ENCODE results near the gene SCARB1. TPM values are rescaled to one million over a fixed set of nuclear protein-coding genes. Genes with fewer than 3 reads are reported as not detected.

SCARB1 gene
- total RNA-seq, 1 experiment from 2014 or later, result 106 TPM

DNA sequence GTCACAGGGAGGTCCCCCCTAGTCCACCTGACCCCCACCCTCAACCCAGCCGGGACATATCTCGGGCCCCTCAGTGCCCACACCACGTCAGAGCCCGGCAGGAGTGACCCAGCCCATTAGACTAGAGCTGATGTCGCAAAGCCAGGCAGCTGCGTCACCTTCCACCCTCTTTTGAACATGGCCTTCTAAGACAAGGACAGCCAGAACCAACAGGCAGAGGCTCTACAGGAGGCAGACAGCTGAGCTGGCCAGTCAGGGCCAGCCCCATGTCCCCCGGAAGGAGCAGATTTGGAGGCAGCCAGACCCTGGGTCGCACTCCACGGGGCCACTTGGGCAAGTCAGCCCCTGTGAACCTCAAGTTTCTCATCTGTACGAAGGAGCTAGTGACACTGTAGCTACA is 44.1 kb downstream of the SCARB1 start:
- no peaks in the 10 kb centered on the region for H3K9me3 ChIP-seq
- Mint-ChIP-seq H3K9me3 (ENCODE audit: unreplicated experiment) (no peaks in the 10 kb centered on the region), H3K27ac (ENCODE audit: unreplicated experiment) (no peak overlapping the region), H3K27me3 (ENCODE audit: insufficient read depth, unreplicated experiment) (no peaks in the 10 kb centered on the region), H3K4me3 (ENCODE audit: unreplicated experiment) (no peak overlapping the region), H3K36me3 (ENCODE audit: insufficient read depth, unreplicated experiment) (peaks cover 46% of the 10 kb centered on the region), H3K4me1 (ENCODE audit: low read depth, unreplicated experiment) (peaks cover 20% of the 10 kb centered on the region)
- DNase-seq, result no peak
- BruUV-seq (replicated peaks), result no TSS peak
- TF ChIP-seq, protein P1, sequence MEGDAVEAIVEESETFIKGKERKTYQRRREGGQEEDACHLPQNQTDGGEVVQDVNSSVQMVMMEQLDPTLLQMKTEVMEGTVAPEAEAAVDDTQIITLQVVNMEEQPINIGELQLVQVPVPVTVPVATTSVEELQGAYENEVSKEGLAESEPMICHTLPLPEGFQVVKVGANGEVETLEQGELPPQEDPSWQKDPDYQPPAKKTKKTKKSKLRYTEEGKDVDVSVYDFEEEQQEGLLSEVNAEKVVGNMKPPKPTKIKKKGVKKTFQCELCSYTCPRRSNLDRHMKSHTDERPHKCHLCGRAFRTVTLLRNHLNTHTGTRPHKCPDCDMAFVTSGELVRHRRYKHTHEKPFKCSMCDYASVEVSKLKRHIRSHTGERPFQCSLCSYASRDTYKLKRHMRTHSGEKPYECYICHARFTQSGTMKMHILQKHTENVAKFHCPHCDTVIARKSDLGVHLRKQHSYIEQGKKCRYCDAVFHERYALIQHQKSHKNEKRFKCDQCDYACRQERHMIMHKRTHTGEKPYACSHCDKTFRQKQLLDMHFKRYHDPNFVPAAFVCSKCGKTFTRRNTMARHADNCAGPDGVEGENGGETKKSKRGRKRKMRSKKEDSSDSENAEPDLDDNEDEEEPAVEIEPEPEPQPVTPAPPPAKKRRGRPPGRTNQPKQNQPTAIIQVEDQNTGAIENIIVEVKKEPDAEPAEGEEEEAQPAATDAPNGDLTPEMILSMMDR (IDR thresholded peaks at IDR 0.05; ENCODE audit: insufficient read depth in 1 of 2, low read depth in 1 of 2, low read length in 1 of 2, severe bottlenecking in 1 of 2, unreplicated experiment in 1 of 2), result no peak
- peaks cover 36% of the 10 kb centered on the region for H3K4me1 ChIP-seq
- intact Hi-C loops (cut with micrococcal nuclease; ENCODE audit: unreplicated experiment), result no loop called here
- CTCF ChIA-PET, result no interaction called here
- POLR2A ChIA-PET, result no interaction called here
- H3K4me3 ChIP-seq (ENCODE audit: low read depth, low read length), result no peak overlapping the region
- H3K36me3 ChIP-seq (ENCODE audit: control insufficient read depth, insufficient read depth, low read length), result no peaks in the 10 kb centered on the region; the same call in 1 of the 2 replicates
- no peaks in the 10 kb centered on the region for H3K27me3 ChIP-seq (replicated peaks; ENCODE audit: control insufficient read depth, insufficient read depth, low read length)

DNA sequence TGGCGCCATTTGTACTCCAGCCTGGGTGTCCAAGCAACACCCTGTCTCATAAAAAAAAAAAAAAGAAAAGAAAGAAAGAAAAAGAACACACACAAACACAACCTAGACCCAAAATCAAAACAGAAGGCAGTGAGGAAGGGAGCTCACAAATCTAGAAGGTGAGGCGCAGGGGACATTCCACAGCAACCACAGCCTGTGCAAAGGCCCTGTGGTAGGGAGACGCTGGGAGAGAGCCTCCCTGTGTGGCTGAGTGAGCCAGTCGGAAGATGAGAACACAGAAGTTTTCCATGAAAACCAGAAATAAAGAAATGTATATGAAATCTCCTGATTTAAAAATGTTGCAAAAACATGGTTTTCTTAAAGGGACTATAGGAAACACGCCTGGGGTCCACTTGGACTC is 44.6 kb downstream of the SCARB1 start:
- intact Hi-C loops (cut with micrococcal nuclease; ENCODE audit: unreplicated experiment), result no loop called here
- H3K27me3 Mint-ChIP-seq (ENCODE audit: insufficient read depth, unreplicated experiment), result no peaks in the 10 kb centered on the region
- no peak overlapping the region for H3K4me3 ChIP-seq (ENCODE audit: low read depth, low read length)
- H3K27ac Mint-ChIP-seq (ENCODE audit: unreplicated experiment), result no peak overlapping the region
- H3K4me3 Mint-ChIP-seq (ENCODE audit: unreplicated experiment), result no peak overlapping the region
- no peaks in the 10 kb centered on the region for H3K9me3 Mint-ChIP-seq (ENCODE audit: unreplicated experiment)
- H3K9me3 ChIP-seq, result no peaks in the 10 kb centered on the region
- no peak for DNase-seq
- ChIA-PET POLR2A (no interaction called here), CTCF (no interaction called here)
- no TSS peak for BruUV-seq (replicated peaks)
- H3K4me1 ChIP-seq, result peaks cover 32% of the 10 kb centered on the region
- H3K36me3 Mint-ChIP-seq (ENCODE audit: insufficient read depth, unreplicated experiment), result peaks cover 50% of the 10 kb centered on the region
- TF ChIP-seq, protein P1 (IDR thresholded peaks at IDR 0.05; ENCODE audit: insufficient read depth in 1 of 2, low read depth in 1 of 2, low read length in 1 of 2, severe bottlenecking in 1 of 2, unreplicated experiment in 1 of 2), result no peak
- H3K27me3 ChIP-seq (replicated peaks; ENCODE audit: control insufficient read depth, insufficient read depth, low read length), result no peaks in the 10 kb centered on the region
- H3K36me3 ChIP-seq (ENCODE audit: control insufficient read depth, insufficient read depth, low read length), result peaks cover 2% of the 10 kb centered on the region; the same call in 1 of the 2 replicates
- H3K4me1 Mint-ChIP-seq (ENCODE audit: low read depth, unreplicated experiment), result peaks cover 16% of the 10 kb centered on the region

DNA sequence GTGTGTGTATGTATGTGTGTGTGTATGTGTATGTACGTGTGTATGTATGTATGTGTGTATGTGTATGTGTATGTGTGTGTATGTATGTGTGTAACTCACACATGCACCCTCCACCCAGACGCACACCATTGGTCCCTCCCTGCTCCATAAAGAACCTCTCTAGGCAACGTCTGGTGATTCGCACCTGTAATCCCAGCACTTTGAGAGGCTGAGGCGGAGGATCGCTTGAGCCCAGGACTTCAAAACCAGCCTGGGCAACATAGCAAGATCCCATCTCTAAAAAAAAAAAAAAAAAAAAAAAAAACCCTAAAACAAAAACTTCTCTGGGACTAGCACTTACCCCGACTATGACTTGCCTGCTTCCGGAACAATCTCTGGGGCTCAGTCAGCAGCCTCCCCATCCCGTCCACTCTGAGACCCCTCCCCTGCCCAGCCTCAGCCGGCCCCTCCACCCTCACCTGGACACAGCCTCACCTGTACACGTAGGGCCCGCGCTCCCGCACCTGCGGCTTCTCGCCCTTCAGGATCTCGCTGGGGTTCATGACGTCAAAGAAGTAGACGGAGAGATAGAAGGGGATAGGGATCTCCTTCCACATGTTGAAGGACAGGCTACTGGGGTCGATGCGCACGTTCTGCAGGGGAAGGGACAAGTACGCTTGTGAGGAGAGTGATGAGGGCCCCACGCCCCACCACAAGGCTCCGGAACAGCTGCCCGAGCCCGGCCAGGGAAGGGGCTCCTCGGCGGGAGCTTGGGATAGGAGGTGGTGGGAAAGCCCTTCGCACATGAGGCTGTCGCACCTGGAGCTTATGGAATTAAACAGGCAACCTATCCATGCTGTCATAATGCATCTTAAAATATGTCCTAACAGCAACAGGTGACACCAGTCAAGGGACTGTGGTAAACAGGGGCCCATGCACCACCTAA is 46.3 kb downstream of the SCARB1 start:
- Histone ChIP-seq H3K4me1 (peaks cover 18% of the 10 kb centered on the region), H3K9me3 (no peaks in the 10 kb centered on the region), H3K4me3 (ENCODE audit: low read depth, low read length) (no peak overlapping the region), H3K27me3 (replicated peaks; ENCODE audit: control insufficient read depth, insufficient read depth, low read length) (no peaks in the 10 kb centered on the region), H3K36me3 (ENCODE audit: control insufficient read depth, insufficient read depth, low read length) (peaks cover 4% of the 10 kb centered on the region; the same call in 1 of the 2 replicates)
- no peak for DNase-seq
- no TSS peak for BruUV-seq (replicated peaks)
- CTCF ChIA-PET, result no interaction called here
- H3K9me3 Mint-ChIP-seq (ENCODE audit: unreplicated experiment), result no peaks in the 10 kb centered on the region
- H3K4me3 Mint-ChIP-seq (ENCODE audit: unreplicated experiment), result no peak overlapping the region
- intact Hi-C loops (cut with micrococcal nuclease; ENCODE audit: unreplicated experiment), result no loop called here
- H3K36me3 Mint-ChIP-seq (ENCODE audit: insufficient read depth, unreplicated experiment), result peaks cover 66% of the 10 kb centered on the region
- peaks cover 14% of the 10 kb centered on the region for H3K4me1 Mint-ChIP-seq (ENCODE audit: low read depth, unreplicated experiment)
- H3K27ac Mint-ChIP-seq (ENCODE audit: unreplicated experiment), result peak overlapping the region; percentile 37
- TF ChIP-seq, protein P1 (IDR thresholded peaks at IDR 0.05; ENCODE audit: insufficient read depth in 1 of 2, low read depth in 1 of 2, low read length in 1 of 2, severe bottlenecking in 1 of 2, unreplicated experiment in 1 of 2), result no peak
- POLR2A ChIA-PET, result no interaction called here
- H3K27me3 Mint-ChIP-seq (ENCODE audit: insufficient read depth, unreplicated experiment), result no peaks in the 10 kb centered on the region
